ENCODE results near the gene STOML2. TPM values are rescaled to one million over a fixed set of nuclear protein-coding genes. Genes with fewer than 3 reads are reported as not detected.
"Not testable (repeated sequence)": the region's sequence is repeated elsewhere in the genome, so short reads cannot be mapped to it uniquely, and the experiment has no call there.

Gene STOML2
- total RNA-seq = 275 and 339 TPM in 2 replicates

GRCh38 chr9:35102769-35103659, at the start of gene STOML2:
Gene STOML2, minus strand, starts transcription at chr9:35103131. Its CDS starts 37 bp downstream, at chr9:35103094.
- peak; percentile 90 for DNase-seq (ENCODE audit: low read depth, low spot score)

- not testable (repeated sequence) for DNase-seq (ENCODE audit: low read depth, low spot score)
These were observed 45.1 kb upstream of the STOML2 start for GRCh38 chr9:35147941-35148563.

- no peak for DNase-seq (ENCODE audit: low read depth, low spot score)
These were observed 39.1 kb upstream of the STOML2 start for GRCh38 chr9:35142037-35142436.

GRCh38 chr9:35140093-35140492, 37.2 kb upstream of the STOML2 start:
- DNase-seq (ENCODE audit: low read depth, low spot score) = no peak

- DNase-seq (ENCODE audit: low read depth, low spot score) = no peak
These were observed 33.9 kb upstream of the STOML2 start for GRCh38 chr9:35136866-35137265.

GRCh38 chr9:35135988-35136387, 33.1 kb upstream of the STOML2 start:
- DNase-seq (ENCODE audit: low read depth, low spot score) = no peak

GRCh38 chr9:35134920-35135319, 32.0 kb upstream of the STOML2 start:
- no peak for DNase-seq (ENCODE audit: low read depth, low spot score)

- DNase-seq (ENCODE audit: low read depth, low spot score) = peak; percentile 84
These were observed 14.1 kb upstream of the STOML2 start for GRCh38 chr9:35116898-35117551.

GRCh38 chr9:35116539-35116897, 13.6 kb upstream of the STOML2 start:
- DNase-seq (ENCODE audit: low read depth, low spot score) = no peak

- peak; percentile 87 for DNase-seq (ENCODE audit: low read depth, low spot score)
These were observed 13.0 kb upstream of the STOML2 start, which contains the start of gene ATOSB for GRCh38 chr9:35115680-35116538. Gene ATOSB, minus strand, starts transcription at chr9:35115862. Its CDS starts 7,588 bp downstream, at chr9:35108274.

GRCh38 chr9:35114840-35115628, 12.1 kb upstream of the STOML2 start:
- no peak for DNase-seq (ENCODE audit: low read depth, low spot score)

GRCh38 chr9:35114113-35114839, 11.3 kb upstream of the STOML2 start:
- peak; percentile 87 for DNase-seq (ENCODE audit: low read depth, low spot score)

- DNase-seq (ENCODE audit: low read depth, low spot score) = no peak
These were observed 9.5 kb upstream of the STOML2 start for GRCh38 chr9:35112257-35113020.

- DNase-seq (ENCODE audit: low read depth, low spot score) = peak; percentile 97
These were observed 8.3 kb upstream of the STOML2 start for GRCh38 chr9:35111001-35111933.

GRCh38 chr9:35110327-35110761, 7.4 kb upstream of the STOML2 start:
- DNase-seq (ENCODE audit: low read depth, low spot score) = no peak

- DNase-seq (ENCODE audit: low read depth, low spot score) = no peak
These were observed 6.1 kb upstream of the STOML2 start for GRCh38 chr9:35108946-35109575.

GRCh38 chr9:35108461-35108860, 5.5 kb upstream of the STOML2 start:
- no peak for DNase-seq (ENCODE audit: low read depth, low spot score)
